GM13976 (cell line): ENCODE measurements around the gene PDE4D.

ENCODE experiments used
- DNase-seq: peaks from one replicate; pipeline ENCODE4 v3.0.0; 2012; ENCODE audit warnings: low spot score
- in situ Hi-C: fragments of 300-500 bp; cut with MboI; formaldehyde crosslinking; loops from one replicate; pipeline ENCODE4 v1.12.0; 2022; ENCODE audit warnings: low sequenced_read_pairs, mixed read lengths, inconsistent platforms; ENCODE audit not compliant: unreplicated experiment
- TF ChIP-seq, protein P1 (sequence below): IDR thresholded peaks from 2 replicates; pipeline ENCODE4 v1.5.1; 2012; ENCODE audit warnings: borderline replicate concordance, mild to moderate bottlenecking; ENCODE audit not compliant: insufficient read depth; ENCODE audit errors: extremely low read depth, missing control alignments, control extremely low read depth

PDE4D gene

GRCh38 chr5:59843511-59844213 lies 49.9 kb downstream of the PDE4D start:
- TF ChIP-seq, protein P1, sequence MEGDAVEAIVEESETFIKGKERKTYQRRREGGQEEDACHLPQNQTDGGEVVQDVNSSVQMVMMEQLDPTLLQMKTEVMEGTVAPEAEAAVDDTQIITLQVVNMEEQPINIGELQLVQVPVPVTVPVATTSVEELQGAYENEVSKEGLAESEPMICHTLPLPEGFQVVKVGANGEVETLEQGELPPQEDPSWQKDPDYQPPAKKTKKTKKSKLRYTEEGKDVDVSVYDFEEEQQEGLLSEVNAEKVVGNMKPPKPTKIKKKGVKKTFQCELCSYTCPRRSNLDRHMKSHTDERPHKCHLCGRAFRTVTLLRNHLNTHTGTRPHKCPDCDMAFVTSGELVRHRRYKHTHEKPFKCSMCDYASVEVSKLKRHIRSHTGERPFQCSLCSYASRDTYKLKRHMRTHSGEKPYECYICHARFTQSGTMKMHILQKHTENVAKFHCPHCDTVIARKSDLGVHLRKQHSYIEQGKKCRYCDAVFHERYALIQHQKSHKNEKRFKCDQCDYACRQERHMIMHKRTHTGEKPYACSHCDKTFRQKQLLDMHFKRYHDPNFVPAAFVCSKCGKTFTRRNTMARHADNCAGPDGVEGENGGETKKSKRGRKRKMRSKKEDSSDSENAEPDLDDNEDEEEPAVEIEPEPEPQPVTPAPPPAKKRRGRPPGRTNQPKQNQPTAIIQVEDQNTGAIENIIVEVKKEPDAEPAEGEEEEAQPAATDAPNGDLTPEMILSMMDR: no peak
- in situ Hi-C loops: no loop called here
- DNase-seq: no peak

- TF ChIP-seq, protein P1: no peak
- DNase-seq: no peak
- in situ Hi-C loops: no loop called here
Observed at GRCh38 chr5:59842999-59843398, 50.5 kb downstream of the PDE4D start.

- in situ Hi-C loops: no loop called here
- DNase-seq: no peak
- TF ChIP-seq, protein P1: no peak
Observed at GRCh38 chr5:59840200-59840601, 53.3 kb downstream of the PDE4D start.

DNA sequence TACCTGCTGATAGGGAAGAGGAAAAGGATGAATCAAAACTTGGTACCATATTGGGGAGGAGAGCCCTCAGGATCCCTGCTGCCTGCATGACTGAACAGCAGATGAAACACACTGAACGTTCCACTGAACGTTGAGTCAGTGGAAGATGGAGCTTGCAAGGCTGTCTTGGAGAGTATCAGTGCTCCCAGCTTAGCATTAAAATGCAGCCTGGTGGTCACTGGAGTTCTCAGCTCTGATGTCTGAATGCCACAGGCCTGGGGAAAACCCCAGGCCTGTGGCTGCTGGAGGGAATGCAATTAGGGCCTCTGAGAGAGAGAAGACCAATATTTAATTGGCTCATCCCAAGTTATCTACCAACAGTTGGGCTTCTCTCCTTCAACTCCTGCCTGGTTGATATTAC lies 54.5 kb downstream of the PDE4D start:
- no peak for DNase-seq
- in situ Hi-C loops: no loop called here
- TF ChIP-seq, protein P1: no peak

DNA sequence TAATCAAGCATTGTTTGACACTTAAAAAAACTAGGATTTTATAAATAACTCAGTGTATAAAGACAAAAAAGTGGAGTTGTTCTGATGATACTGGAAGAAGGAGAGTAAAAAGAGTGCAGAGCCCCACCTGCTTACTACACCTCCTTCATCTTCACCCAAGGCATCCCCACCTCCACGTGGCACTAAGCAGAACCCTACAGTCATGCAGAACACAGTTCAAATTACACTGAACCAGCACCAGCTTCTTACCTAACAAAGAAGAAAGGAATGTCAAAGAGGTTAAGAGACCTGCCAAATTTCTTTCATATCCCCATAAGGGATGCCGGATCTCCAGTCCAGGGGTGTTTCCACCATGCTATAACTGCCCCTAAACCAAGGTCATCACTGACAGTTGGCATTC lies 55.5 kb downstream of the PDE4D start:
- TF ChIP-seq, protein P1: no peak
- in situ Hi-C loops: no loop called here
- no peak for DNase-seq

- TF ChIP-seq, protein P1: no peak
- in situ Hi-C loops: no loop called here
- DNase-seq: no peak
Observed at GRCh38 chr5:59837071-59837470, 56.5 kb downstream of the PDE4D start.
